Measurements from ENCODE around the gene IRX5.

The IRX5 gene

DNA sequence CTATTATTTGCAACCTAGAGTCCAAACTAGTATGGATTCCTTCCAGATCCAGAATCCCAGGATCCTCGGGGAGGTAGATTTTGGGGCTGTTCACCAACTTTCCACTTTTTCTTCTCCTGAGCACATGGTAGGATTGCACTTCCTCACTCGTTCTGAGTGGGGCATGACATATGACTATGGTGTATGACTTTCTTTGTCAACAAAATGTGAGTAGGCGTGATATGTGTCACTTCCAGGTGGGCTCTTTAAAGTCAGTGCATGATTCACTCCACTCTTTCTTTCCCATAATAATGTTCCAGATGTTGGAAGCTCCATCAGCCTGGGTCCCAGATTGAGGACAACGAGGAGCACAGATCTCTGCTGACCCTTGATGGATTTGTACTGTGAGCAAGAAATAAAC is 21.5 kb downstream of the IRX5 start:
- no peak for DNase-seq

DNA sequence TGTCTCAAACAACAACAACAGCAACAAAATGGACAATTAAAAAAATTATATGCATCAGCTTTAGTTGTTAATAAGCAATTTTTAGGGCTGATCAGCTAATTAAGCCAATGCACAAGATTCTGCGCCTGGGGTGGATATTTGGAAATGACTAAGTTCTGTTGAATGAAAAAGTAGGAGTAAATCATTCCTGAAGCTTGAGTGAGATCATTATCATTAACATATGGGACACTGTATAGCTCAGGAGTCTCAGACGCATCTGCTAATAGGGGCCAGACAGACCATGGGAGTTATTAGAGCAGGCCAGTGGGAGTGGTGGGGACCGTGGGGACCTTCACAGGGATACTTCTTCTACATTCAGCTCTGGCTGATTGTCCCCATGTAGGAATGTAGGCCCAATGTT is 22.8 kb downstream of the IRX5 start:
- DNase-seq: no peak

DNA sequence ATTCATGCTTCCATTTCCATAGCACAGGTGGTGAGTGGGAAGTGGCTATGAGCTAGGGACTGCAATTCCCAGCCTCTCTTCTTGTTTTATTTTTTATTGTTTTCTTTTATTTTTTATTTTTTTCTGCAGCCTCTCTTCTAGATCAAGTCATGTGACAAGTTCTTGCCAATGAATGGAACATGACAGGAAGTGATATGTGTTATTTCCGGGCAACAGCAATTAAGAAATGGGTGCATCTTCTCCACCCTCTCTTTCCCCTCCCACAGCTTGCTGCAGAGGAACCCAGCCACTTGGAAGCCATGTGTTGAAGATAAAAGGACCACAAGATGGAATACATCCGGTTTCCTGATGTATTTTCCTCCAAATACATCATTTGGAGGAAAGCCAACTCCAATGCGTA is 23.6 kb downstream of the IRX5 start:
- DNase-seq: no peak

DNA sequence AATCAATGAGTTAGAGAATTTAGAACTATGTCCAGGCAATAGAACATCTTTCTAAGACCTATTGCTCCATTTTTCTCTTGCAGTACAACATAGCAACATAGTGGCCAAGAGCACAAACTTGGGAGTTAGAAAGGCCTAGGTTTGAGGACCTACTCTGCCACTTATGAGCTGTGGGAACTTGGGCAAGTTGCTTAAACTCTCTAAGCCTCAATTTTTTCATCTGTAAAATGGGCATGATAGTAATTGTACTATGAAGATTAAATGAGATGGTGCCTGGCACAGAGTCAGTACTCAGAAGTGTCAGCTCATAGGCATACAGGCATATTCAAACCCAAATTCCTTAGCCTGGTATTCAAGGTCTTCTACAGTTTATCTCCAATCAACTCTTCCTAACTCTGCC is 25.1 kb downstream of the IRX5 start:
- DNase-seq: no peak

DNA sequence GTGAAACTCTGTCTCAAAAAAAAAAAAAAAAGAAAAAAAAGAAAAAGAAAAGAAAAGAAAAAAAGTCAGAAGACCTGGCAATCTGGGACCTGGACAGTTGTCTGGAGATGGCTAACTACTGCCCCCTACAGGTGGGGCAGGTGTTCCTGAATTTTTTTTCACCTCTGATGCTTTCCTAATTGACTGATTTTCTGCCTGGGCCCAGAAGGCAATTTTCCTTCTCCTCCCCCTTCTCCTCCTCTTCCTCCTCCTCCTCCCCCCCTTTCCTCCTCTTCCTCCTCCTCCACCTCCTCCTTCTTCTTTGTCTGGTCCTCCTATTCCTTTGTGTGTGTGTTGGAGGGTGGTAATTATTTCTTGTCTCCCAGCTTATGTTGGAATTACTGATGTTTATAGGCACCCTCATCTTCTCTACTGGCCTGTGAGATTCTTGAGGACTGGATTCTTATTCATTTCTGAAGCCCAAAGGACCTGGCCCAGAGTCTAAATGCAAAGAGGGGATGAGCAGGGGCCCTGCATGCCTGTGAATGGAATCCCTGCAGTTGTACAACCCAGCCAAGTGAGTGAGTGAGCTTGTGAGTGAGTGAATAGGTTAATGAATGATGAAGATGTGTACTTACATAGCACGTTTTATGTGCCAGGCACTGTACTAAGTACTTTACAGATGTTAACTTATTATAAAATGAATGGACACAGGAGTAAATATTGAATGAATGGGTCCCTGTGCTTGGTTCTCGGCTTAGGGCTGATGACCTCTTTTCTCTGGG is 26.9 kb downstream of the IRX5 start:
- DNase-seq: no peak

DNA sequence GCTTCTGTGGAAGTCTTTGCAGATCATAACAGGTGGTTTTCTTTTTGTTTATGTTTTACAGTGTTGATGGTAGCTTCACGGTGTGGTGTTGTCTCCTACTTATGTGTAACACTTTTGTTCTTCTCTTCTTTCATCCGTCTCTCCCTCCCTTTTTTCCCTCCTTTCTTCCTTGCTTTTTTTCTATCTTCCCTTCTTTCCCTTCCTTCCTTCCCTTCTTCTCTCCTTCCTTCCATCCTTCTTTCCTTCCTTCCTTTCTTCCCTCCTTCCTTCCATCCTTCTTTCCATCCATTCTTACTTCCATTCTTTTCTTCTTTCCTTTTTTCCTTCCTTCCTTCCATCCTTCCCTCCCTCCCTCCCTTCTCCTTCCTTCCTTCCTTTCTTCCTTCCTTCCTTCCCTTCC is 31.4 kb downstream of the IRX5 start:
- DNase-seq: no peak

DNA sequence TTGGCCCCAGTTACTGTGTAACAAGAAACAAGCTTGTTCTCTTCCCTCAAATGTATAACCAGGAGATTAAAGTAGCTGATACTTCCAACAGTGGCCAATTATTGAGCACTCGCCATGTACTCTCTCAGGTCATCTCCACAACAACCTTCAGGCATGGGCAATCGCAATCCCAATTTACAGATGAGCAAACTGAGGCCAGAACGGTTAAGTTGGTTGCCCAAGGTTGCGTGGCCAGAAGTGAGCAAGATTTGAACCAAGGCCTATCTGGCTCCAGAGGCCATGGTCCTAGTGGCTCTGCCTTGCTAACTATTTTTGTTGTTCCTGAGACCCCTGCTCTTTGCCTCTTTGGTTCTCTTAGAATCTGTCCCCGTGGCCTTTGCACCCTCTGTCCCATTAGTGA is 33.6 kb downstream of the IRX5 start:
- DNase-seq: no peak

DNA sequence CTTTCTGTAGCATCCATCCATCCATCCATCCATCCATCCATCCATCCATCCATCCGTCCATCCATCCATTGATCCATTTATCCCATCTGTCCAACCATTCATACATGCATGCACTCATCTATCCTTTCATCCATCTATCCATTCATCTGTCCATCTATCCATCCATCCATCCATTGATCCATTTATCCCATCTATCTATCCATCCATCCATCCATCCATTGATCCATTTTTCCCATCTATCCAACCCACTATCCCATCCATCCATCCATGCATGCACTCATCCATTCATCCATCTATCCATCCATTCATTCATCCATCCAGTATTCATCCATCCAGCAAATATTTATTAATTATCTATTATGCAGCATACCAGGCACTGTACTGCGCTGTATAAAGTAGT is 34.8 kb downstream of the IRX5 start:
- no peak for DNase-seq

DNA sequence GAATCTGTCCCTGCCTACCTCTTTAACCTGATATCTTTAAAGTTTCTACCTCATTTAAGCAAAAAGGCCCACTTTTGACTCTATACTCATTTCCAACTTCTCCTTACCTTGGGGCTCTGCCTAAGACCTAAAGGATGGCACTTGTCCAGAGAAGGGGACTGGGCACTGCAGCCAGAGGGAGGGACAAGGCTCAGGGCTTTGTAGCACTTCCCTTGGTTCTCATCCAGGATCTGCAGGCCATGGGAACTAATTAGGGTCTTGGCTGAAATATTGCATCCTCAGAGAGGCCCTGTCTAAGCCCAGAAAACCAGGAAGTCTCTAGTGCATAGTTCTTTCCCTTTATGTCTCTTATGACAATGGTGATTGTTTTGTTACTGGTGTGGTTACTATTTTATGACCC is 37.3 kb downstream of the IRX5 start:
- no peak for DNase-seq

DNA sequence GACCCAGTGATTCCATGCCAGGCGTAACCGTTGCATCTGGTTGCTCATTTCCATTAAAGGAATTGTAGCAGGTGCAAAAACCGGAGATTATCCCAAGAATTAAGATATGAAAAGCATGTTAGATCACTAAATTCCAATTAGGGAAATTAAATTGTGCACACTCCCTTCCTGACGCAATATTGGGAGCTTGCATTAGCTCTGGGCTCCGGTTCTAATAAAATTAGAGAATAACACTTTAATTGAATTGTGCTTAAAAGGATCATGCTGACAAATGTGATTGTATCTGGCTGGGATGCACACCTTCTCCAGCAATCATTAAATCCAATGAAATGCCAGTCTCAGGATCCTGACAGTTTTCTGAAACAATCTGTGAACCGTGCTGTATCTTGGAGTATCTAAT is 38.1 kb downstream of the IRX5 start:
- no peak for DNase-seq

DNA sequence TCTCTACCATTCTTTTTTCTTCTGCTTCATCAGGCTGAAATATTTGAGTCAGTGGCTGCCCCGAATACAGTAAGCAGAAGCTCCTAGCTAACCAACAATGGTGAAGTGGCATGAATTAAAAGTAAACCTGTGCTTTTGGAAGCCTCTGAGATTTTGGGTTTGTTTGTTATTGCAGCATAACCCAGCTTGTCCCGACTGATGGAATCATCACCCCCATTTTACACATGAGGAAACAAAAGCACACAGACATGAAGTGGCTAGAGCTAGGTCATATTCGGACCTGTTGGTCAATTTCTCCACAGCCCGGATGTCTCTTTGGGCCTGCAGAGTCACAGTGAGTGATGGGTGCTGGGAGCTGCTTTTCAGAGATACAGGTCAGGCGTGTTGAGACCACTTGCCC is 39.4 kb downstream of the IRX5 start:
- DNase-seq: no peak

DNA sequence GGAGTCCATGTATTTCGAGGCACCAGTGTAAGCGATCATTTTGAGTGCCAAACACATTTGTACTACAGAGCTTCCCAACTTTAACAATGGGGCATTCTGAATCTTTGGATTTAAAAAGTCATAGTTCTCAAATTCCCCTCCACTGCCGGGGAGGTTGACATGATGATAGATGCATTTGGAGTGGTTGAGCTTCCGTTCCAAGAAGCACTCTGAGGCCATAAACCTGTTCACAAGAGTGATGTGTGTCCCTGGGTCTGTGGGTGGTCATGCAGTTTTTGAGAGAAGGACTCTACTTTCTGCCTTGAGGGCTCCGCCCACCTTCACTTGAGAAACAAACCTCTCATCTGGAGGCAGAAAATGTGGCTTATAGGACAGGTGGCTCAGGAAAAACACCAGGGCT is 43.7 kb downstream of the IRX5 start:
- DNase-seq: no peak

DNA sequence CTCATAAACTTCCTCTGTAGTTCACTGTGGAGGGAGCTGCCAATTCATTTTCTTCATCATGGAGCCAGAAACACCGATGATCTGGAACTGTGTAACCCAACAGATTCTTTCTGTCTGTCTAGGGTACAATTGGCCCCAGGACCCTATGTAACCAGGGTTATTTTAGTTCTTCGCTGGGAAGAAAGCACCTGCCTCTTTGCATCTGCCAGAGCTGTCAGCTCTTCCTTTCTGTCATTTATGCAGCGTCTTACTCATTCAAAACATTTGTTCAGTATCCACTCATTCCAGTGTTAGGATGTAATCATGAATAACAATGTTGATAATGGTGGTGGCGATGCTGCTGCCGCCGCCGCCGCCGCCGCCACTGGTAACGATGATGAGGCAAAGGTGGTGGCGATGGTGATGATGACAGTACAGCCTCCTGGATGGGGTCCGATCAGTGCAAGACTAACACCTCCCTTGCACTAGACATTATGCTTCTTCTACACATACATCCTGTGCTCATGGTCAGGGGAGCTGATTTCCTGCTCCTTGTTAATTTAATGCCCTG is 46.1 kb downstream of the IRX5 start:
- no peak for DNase-seq

DNA sequence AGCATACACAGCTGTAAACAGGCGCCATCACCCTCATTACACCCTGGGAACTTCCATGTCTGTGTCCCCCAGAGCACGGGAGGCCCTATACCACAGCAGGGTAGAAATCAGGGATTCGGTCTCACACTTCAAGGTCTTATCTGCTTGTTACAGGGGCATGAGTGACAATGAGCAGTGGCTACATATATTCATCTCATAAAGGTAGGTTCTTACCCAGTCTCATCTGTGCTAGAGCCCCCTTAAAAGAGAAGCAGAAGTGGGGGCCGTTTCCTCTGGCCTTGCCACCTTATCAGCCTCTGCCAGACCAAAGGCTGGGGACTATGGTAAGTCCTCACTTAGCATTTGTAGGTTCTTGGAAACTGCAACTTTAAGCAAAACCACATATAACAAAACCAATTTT is 46.5 kb downstream of the IRX5 start:
- DNase-seq: no peak

DNA sequence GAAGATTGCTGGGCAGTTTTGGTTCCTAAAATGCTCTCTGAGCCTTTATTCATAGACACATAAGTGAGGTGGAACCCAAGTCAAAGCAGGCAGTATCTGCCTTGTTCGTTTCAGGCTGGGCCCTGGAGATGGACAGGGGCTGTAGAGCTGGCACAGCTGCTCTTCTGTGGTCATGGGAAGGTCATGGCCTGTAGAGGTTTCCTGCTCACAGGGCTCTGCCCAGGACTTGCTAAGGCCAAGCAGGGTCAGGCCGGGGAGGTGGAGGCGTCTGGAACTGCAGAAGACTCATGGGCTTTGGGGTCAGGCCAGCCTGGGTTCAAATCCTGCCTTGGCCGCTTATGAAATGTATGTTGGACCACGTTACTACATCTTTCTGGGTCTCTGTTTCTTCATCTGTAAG is 50.2 kb downstream of the IRX5 start:
- no peak for DNase-seq

Data from activated CD8-positive, alpha-beta memory T cell treated with anti-CD3 and anti-CD28 coated beads, Interleukin-2, amount 50 U/mL, for 4 hours (primary cell).